ENCODE results near the gene ITGA7.

The ITGA7 gene

GRCh38 chr12:55718624-55719275 is 11.0 kb upstream of the ITGA7 start:
- Mint-ChIP-seq H3K36me3 (ENCODE audit: insufficient read depth) (peaks cover 18% of the 10 kb centered on the region), H3K27me3 (no peaks in the 10 kb centered on the region), H3K9me3 (peaks cover 0 to 1% of the 10 kb centered on the region in 2 donors), H3K4me3 (no peak overlapping the region), H3K4me1 (ENCODE audit: low read depth in 2 of 2) (peaks cover 18 to 24% of the 10 kb centered on the region in 2 donors), H3K27ac (peak overlapping the region in 1 of 2 donors; percentile 67)
- ATAC-seq (replicated peaks) (no peak), DNase-seq (no peak)

GRCh38 chr12:55718015-55718414 is 10.3 kb upstream of the ITGA7 start:
- no peak for DNase-seq
- Mint-ChIP-seq H3K4me1 (ENCODE audit: low read depth in 2 of 2) (peaks cover 18 to 24% of the 10 kb centered on the region in 2 donors), H3K36me3 (ENCODE audit: insufficient read depth) (peaks cover 17% of the 10 kb centered on the region), H3K9me3 (peaks cover 0 to 1% of the 10 kb centered on the region in 2 donors), H3K27me3 (no peaks in the 10 kb centered on the region), H3K27ac (peak overlapping the region; percentile 67 to 97), H3K4me3 (peak overlapping the region; percentile 92 to 94)
- ATAC-seq (replicated peaks), result no peak

- Mint-ChIP-seq H3K4me1 (ENCODE audit: low read depth in 2 of 2) (peaks cover 18 to 24% of the 10 kb centered on the region in 2 donors), H3K27me3 (no peaks in the 10 kb centered on the region), H3K9me3 (peaks cover 0 to 1% of the 10 kb centered on the region in 2 donors), H3K27ac (peak overlapping the region; percentile 97), H3K36me3 (ENCODE audit: insufficient read depth) (peaks cover 17% of the 10 kb centered on the region), H3K4me3 (peak overlapping the region; percentile 92 to 94)
- no peak for DNase-seq
- ATAC-seq (replicated peaks), result no peak
Measured at GRCh38 chr12:55717011-55718007, 9.6 kb upstream of the ITGA7 start.

GRCh38 chr12:55716582-55716957 is 8.9 kb upstream of the ITGA7 start:
- Mint-ChIP-seq H3K27me3 (peaks cover 0 to 7% of the 10 kb centered on the region in 2 donors), H3K9me3 (peaks cover 0 to 1% of the 10 kb centered on the region in 2 donors), H3K4me3 (peak overlapping the region; percentile 92 to 94), H3K36me3 (ENCODE audit: insufficient read depth) (peaks cover 17% of the 10 kb centered on the region), H3K27ac (peak overlapping the region; percentile 97), H3K4me1 (ENCODE audit: low read depth in 2 of 2) (peaks cover 18 to 24% of the 10 kb centered on the region in 2 donors)
- DNase-seq (no peak), ATAC-seq (replicated peaks) (no peak)

GRCh38 chr12:55715833-55716581 is 8.3 kb upstream of the ITGA7 start, which contains the start of gene BLOC1S1:
Gene BLOC1S1 (plus strand): TSS chr12:55716046. CDS start chr12:55716052, 6 bp downstream.
- Mint-ChIP-seq H3K27me3 (peaks cover 0 to 8% of the 10 kb centered on the region in 2 donors), H3K36me3 (ENCODE audit: insufficient read depth) (peaks cover 17% of the 10 kb centered on the region), H3K9me3 (peaks cover 0 to 1% of the 10 kb centered on the region in 2 donors), H3K4me1 (ENCODE audit: low read depth in 2 of 2) (peaks cover 18 to 21% of the 10 kb centered on the region in 2 donors), H3K27ac (peak within 1 kb of the TSS; percentile 97), H3K4me3 (peak within 1 kb of the TSS; percentile 92 to 94)
- DNase-seq (peak; percentile 89 to 91 (median 90)), ATAC-seq (replicated peaks) (peak; percentile 90)

GRCh38 chr12:55715169-55715764 is 7.6 kb upstream of the ITGA7 start:
- Mint-ChIP-seq H3K4me1 (ENCODE audit: low read depth in 2 of 2) (peaks cover 18 to 21% of the 10 kb centered on the region in 2 donors), H3K27ac (peak overlapping the region; percentile 97), H3K27me3 (peaks cover 0 to 8% of the 10 kb centered on the region in 2 donors), H3K36me3 (ENCODE audit: insufficient read depth) (peaks cover 17% of the 10 kb centered on the region), H3K4me3 (peak overlapping the region; percentile 92 to 94), H3K9me3 (peaks cover 0 to 1% of the 10 kb centered on the region in 2 donors)
- DNase-seq, result no peak
- no peak for ATAC-seq (replicated peaks)

- peaks cover 14 to 21% of the 10 kb centered on the region in 2 donors for H3K27me3 Mint-ChIP-seq
Measured at GRCh38 chr12:55713721-55714120, 6.0 kb upstream of the ITGA7 start.

GRCh38 chr12:55712700-55713415 is 5.2 kb upstream of the ITGA7 start:
- H3K9me3 Mint-ChIP-seq, result peaks cover 0 to 1% of the 10 kb centered on the region in 2 donors
- H3K27ac Mint-ChIP-seq, result no peak overlapping the region
- H3K27me3 Mint-ChIP-seq, result peaks cover 22 to 29% of the 10 kb centered on the region in 2 donors
- peaks cover 24 to 31% of the 10 kb centered on the region in 2 donors for H3K4me1 Mint-ChIP-seq (ENCODE audit: low read depth in 2 of 2)
- no peak for ATAC-seq (replicated peaks)
- H3K4me3 Mint-ChIP-seq, result no peak overlapping the region
- no peak for DNase-seq
- H3K36me3 Mint-ChIP-seq (ENCODE audit: insufficient read depth), result peaks cover 17% of the 10 kb centered on the region

More at GRCh38 chr12:55713721-55714120, 6.0 kb upstream of the ITGA7 start:
- no peak for ATAC-seq (replicated peaks)
- Mint-ChIP-seq H3K4me1 (ENCODE audit: low read depth in 2 of 2) (peaks cover 22% of the 10 kb centered on the region in 2 donors), H3K27ac (no peak overlapping the region), H3K9me3 (peaks cover 0 to 1% of the 10 kb centered on the region in 2 donors), H3K4me3 (no peak overlapping the region), H3K36me3 (ENCODE audit: insufficient read depth) (peaks cover 17% of the 10 kb centered on the region)
- DNase-seq, result no peak

GRCh38 chr12:55711786-55712553 is 4.3 kb upstream of the ITGA7 start:
- DNase-seq (no peak), ATAC-seq (replicated peaks) (no peak)
- peaks cover 23 to 27% of the 10 kb centered on the region in 2 donors for H3K4me1 Mint-ChIP-seq (ENCODE audit: low read depth in 2 of 2)
- H3K27me3 Mint-ChIP-seq, result peaks cover 26 to 36% of the 10 kb centered on the region in 2 donors
- H3K36me3 Mint-ChIP-seq (ENCODE audit: insufficient read depth), result peaks cover 17% of the 10 kb centered on the region
- no peak overlapping the region for H3K27ac Mint-ChIP-seq
- no peak overlapping the region for H3K4me3 Mint-ChIP-seq
- H3K9me3 Mint-ChIP-seq, result peaks cover 0 to 1% of the 10 kb centered on the region in 2 donors

GRCh38 chr12:55708695-55709233 is 1.1 kb upstream of the ITGA7 start:
- peaks cover 15 to 19% of the 10 kb centered on the region in 2 donors for H3K4me1 Mint-ChIP-seq (ENCODE audit: low read depth in 2 of 2)
- H3K36me3 Mint-ChIP-seq (ENCODE audit: insufficient read depth), result no peaks in the 10 kb centered on the region
- no peak overlapping the region for H3K27ac Mint-ChIP-seq
- DNase-seq (no peak), ATAC-seq (replicated peaks) (no peak)
- peak overlapping the region; percentile 79 to 85 for H3K4me3 Mint-ChIP-seq
- H3K9me3 Mint-ChIP-seq, result no peaks in the 10 kb centered on the region
- H3K27me3 Mint-ChIP-seq, result peaks cover 32 to 45% of the 10 kb centered on the region in 2 donors

GRCh38 chr12:55707219-55707671 is 459 bp downstream of the ITGA7 start:
- ATAC-seq (replicated peaks), result peak; percentile 31
- H3K4me3 Mint-ChIP-seq, result peak overlapping the region; percentile 79 to 85
- H3K27me3 Mint-ChIP-seq, result peaks cover 32 to 58% of the 10 kb centered on the region in 2 donors

More at GRCh38 chr12:55707219-55707671, 459 bp downstream of the ITGA7 start:
- Mint-ChIP-seq H3K36me3 (ENCODE audit: insufficient read depth) (no peaks in the 10 kb centered on the region), H3K4me1 (ENCODE audit: low read depth in 2 of 2) (peaks cover 15 to 19% of the 10 kb centered on the region in 2 donors), H3K27ac (peak overlapping the region; percentile 6 to 68), H3K9me3 (no peaks in the 10 kb centered on the region)
- DNase-seq, result no peak
